T-helper 2 cell treated with Interferon-gamma antibody and Interleukin-4, amounts not matched to agents 100 ng/mL and 5 ng/mL, for 36 hours (primary cell): ENCODE results near the gene RAPGEF1. TPM values are rescaled to one million over a fixed set of nuclear protein-coding genes. Genes with fewer than 3 reads are reported as not detected.
"Not testable (repeated sequence)": the region's sequence is repeated elsewhere in the genome, so short reads cannot be mapped to it uniquely, and the experiment has no call there.

Experiments
- intact Hi-C: fragments of 100-400 bp; cut with micrococcal nuclease; formaldehyde crosslinking; loops from one replicate; pipeline ENCODE4 v1.15.1; 2023
- total RNA-seq: library from RNA; stranded (reverse); gene quantifications from 2 replicates; pipeline ENCODE4 v1.2.3, GENCODE V29; 2022

The RAPGEF1 gene
- total RNA-seq, 1 donor from 2014 or later: 131 TPM

DNA sequence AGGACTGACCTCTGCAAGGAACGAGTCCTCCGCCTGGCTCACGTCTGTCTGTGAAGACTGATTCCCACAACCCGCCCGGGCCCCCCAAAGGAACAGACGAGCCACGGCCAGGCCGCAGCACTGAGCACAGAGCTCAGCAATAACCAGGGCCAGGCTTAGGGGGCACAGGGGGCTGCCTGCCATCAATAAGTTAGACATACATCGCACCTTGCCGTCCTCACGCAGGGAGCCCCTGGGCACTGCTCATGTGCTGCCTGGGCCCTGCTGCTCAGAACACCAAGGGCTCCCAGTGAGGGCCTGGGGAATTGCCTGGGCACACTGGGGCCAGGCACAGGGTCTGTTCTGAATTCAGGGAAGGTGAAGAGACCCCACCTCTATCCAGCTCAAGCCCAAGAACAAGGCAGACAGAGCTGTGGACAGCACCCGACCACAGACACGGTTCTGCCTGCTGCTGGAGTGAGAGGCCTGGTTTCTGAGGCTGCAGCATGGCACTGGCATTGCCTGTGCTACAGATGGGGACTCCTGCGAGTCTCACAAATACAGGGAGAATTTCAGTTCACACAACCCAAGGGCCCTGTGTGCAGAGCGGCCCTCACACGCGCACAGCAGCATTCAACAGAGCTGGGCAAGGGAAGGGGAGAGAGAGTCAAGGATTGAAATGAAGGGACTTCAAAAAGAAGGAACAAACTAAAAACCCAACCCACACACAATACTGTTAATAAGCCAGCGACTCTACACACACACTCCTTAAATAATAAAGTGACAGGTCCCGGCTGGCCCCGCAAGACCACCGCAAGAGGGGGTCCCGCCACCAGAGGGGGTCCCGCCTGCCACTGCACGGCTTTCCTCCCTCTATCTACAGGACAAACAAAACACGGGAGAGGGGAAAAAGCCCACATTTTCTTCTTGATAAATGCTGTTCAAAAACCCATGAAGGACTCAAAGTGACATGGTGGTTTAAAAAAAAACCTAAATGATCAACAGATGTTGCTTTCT, 162.6 kb downstream of the RAPGEF1 start:
- intact Hi-C loops: no loop called here

DNA sequence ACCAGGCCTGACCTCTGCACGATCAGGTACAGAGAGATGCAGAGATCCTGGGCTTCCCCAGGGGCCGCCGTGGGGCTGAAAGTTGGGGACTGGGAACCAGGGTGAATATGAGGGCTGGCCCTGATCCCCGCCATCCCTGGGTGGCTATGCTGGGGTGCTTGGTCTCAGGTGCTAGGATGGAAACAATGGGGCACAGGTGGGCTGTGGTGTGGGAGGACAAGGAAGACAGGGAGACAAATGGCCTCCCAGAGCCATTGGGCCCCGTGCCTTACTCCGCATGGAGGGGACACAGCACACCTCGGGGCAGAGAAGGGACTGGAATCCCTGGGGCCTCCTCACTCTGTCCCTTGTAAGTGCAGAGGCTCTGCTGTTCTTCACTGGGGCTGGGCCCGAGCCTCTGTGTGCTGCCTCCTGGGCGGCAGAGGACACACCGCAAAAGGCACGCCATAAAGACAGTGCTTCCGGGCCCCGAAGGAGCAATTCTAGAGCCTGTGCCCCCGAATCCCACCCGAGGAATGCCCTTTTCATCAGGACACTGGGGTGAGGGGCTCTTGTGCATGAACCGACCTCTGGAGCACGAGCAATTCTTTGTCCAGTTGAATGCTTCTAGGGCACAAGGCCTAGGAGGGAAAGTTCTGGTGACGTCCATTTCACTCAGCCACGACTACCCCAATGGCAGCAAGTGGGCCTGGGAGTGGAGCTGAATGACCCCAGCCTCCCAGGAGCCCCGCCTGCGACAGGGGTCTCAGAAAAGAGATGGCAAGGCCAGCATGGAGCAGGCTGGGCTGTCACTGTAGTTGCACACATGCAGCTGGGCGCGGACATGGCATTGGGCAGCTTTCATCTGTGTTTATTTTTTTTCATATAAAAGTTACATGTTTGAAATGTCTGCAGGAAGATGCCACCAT, 163.7 kb downstream of the RAPGEF1 start:
- intact Hi-C loops: no loop called here

DNA sequence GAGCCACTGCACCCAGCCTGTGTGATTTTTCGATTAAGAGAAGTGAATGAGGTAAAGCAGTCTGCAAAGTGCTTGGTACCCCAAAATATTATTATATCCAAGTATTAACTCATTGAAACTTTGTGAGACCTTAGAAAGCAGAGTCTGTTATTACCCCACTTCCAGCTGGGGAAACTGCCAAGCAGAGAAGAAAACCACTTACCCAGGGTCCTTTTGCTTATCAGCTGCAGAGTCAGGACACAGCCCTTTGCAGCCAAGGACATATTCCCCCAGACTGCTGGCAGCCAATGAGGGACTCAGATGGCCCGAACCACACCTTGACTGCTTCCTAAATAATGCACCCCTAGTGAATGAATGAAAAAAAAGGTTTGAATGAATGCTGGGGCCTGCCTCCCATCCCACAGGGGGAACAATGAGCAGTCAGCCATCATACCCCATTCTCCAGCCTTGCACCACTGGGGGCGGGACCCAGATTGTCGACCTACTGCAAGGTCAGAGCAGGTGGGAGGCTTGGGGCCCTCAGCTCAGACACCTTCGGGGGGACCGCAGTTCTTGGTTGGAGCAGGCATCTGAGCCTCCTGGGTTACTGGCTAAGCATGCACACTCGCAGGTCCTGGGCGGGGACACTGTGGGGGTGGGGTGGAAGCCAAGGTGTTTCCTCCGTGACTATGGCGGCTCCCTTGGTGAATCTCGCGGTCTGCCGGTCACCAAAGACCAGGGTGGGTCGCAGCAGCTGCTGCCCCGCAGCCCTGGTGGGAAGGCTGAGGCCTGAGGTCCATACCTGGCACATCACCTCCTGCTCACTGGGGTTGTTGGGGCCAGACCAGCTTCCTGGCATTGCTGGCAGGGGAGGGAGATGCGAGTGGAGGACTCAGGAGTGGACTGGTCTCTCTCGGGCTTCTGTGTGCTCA, 164.9 kb downstream of the RAPGEF1 start:
- intact Hi-C loops: no loop called here

DNA sequence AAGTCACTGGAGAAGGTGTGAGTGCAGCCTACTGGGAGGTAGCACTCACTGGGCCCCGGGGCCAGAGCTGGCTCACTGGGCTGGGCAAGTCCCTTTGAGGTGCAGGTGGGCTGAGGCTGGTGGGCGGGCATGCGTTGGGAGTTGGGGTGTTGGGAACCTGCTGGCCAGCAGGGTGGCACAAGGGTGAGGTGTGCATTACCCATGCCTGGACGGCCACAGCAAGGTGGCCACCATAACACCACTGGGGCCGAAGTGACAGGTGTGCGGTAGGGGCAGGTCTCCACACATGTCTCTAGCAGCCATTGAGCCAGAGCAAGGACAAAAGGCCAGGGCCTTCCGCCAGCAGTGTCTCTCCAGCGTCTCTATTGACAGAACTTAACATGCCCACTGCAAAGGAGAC, 172.0 kb downstream of the RAPGEF1 start:
- intact Hi-C loops: no loop called here

DNA sequence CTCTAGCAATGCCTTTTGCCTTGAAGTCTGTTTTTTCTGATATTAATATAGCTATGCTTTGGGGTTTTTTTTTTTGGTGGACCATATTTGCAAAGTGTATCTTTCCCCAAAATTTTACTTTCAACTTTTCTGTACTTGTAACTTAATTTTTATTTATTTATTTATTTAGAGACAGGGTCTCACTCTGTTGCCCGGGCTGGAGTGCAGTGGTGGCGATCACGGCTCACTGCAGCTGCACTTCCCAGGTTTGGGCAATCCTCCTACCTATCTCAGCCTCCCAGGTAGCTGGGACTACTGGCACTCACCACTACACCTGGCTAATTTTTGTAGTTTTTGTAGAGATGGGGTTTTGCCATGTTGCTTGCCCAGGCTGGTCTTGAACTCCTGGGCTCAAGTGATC, 173.7 kb downstream of the RAPGEF1 start:
- intact Hi-C loops: no loop called here

DNA sequence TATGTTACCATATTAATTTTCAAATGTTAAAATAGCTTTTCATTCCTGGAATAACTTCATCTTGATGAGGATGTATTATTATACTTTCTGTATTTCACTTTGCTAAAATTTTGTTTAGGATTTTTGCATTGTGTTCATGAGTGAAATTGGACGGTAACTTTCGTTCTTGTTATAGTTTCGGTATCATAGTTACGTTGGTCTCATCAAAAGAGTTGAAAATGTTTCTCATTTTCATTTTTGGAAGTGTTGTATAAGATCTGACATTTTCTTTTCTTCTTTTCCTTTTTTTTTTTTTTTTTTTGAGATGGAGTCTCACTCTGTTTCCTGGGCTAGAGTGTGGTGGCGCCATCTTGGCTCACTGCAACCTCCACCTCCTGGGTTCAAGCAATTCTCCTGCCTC, 174.5 kb downstream of the RAPGEF1 start:
- intact Hi-C loops: no loop called here

DNA sequence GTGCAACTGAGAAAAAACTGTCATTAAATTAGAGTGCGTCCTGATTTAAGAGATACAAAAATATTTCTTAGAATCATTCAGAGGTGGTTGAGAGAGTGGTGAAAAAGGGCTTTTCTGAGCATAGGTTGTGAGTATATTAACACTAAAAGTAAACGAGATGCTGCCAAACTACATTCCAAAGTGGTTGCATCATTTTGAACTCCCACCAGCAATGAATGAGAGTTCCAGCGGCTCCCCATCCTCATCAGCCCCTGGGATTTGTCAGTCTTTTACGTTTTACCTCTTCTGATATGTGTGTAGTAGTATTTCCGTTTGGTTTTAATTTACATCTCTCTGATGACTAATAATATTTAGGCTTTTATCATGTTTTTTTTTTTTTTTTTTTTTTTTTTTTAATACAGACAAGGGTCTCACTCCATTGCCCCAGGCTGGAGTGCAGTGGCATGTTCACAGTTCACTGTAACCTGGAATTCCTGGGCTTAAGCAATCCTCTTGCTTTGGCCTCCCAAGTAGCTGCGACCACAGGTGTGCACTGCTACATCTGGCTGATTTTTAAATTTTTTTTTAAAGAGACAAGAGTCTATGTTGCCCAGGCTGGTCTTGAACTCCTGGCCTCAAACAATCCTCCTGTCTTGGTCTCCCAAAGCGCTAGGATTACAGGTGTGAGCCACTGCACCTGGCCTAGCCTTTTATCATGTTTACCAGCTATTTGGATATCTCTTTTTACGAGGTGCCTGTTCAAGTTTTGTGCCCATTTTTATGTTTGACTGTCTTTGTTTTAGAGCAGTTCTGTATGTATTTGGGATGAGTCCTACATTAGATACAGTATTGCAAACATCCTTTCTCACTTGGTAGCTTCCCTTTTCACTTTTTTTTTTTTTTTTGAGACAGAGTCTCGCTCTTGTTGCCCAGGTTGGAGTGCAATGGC, 177.6 kb downstream of the RAPGEF1 start:
- intact Hi-C loops: no loop called here

DNA sequence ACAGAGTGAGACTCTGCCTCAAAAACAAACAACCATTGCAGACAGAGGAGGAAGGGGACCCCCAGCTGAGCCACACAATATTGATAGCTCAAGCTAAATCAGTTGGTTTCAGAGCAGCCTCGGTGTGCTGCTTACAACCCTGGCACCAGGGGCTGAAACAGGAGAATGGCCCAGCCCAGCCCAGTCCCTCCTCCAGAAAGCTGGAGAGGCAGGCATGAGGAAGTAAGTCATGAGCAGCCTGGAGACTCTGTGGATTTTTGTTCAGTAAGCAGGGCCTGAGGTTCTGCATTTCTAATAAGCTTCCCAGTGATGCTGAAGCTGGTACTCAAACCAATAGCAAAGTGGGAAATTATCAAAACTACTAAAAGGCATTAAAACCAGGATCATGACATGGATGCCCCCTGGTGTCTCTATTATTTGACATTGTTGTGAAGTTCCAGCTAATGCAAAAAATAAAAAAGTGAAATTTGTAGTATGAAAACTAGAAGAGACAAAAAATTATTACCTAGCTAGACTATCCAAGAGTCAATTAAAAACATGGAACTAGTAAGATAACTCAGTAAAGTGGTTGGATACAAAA, 180.4 kb downstream of the RAPGEF1 start:
- intact Hi-C loops: no loop called here

DNA sequence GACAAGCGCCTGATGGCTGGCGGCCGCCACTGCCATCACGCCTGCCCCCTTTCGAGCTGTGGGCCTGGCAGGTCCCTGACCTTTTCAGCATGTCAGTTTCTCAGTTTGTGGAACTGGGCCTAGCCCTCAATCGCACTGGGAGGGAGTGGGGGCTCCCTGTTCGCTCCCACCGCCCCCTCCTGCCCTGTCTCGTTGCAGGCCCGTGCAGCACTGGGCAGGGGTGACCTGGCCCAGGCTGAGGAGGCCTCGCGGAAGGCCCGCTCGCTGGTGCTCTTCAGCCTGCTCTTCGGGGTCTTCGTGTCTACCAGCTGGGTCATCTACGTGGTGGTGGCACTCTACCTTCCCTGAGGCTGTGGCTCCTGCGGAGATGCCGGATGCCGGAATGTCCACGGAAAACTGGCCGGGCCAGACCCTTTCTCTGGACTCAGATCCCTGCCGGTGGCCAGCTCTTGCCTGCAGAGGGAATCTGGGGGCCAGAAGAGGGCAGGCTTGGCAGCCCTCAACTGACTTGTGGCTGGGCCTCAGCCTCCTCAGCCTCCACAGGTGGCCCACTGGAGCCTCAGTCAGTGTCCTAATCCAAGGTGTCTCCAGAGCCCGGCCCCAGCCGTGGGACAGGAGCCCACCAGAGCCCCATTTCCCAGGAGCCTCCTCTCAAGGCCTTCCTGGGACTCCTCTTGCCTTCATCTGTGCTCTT, 181.9 kb downstream of the RAPGEF1 start:
- intact Hi-C loops: no loop called here

DNA sequence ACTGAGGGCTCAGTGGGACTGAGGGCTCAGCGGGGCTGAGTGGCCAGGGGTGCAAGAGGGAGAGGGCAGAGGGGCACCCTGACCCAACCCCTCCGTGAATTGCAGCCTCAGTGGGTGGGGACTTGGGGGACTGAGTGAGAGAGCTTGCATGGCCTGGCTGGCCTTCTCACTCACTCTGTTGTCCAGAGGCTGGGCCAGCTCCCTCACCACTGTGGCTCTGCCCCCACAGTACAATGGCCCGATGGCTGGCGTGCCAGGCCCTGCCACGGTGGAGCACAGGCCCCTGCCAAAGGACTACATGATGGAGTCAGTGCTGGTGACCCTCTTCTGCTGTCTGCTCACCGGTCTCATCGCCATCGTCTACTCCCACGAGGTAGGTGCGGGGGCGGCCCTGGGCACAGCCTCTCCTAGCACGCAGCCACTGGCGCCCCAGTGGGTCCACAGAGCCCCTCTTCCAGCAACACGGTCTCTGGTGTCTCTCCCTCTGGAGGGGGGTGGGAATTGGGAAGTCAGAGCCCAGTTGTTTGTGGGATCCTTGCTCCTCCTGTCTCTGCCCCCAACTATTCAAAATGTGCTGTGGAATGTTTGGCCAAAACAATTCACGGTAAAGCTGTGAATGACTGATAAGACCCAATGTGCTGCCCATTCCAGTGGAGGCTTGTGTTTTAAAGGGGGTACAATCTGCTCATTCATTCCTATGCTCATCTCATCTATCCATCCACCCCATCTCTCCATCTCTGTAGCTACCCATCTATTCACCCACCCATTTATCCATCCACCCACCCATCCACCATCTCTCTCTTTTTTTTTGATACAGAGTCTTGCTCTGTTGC, 183.8 kb downstream of the RAPGEF1 start:
- intact Hi-C loops: no loop called here

DNA sequence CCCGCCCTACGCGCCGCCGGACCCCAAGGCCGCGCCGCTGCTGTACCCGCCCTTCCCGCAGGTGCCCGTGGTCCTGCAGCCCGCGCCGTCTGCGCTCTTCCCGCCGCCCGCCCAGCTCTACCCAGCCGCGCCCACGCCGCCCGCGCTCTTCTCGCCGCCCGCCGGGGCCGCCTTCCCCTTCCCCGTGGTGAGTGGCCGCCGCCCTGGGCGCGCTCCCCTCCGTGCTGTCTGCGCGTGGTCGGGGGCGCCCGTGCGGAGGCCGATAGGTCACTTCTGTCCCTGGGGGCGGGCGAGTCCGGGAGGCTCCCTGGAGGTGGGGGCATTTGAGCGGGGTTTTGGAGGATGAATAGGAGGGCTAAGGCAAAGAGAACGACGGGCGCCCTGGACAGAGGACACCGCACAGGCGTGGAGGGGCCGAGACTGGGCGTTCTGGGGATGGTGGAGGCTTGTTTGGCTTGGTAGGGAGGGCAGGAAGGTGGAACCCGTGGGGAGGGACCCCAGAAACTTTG, 185.0 kb downstream of the RAPGEF1 start:
- intact Hi-C loops: no loop called here

DNA sequence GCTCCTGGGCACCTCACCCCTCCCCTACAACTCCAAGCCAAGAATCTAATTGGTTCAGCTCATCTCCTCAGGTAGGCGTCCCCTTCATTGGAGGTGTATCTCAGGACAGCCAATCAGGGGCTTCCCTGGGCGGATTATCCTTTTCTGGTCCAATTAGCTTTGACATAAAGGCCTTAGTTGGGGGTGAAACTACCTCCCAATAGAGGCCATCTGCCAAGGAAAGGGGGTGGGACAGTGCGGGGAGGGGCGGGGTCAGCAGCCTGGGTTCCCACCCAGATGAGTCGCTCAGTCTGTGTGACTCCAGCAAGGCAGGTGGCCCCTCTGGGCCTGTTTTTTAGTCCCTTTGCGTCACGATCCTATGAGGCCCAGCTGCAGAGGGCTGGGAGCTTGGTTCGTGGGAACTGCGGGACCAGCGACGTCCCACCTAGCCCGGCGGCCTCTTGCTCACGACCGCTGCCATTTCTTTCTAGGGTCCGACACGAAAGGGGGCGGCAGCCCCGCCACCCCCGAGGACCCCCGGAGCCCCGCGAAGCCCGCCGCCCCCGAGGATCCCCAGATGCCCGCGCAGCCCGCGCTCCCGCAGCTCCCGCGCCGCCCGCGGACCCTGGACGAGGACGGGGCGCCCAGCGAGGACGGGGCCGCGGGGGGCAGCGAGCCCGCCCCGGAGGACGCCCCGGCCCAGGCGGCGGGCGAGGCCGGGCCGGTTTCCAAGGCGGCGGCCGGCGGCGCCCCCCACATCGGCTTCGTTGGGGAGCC, 185.6 kb downstream of the RAPGEF1 start:
- intact Hi-C loops: no loop called here

DNA sequence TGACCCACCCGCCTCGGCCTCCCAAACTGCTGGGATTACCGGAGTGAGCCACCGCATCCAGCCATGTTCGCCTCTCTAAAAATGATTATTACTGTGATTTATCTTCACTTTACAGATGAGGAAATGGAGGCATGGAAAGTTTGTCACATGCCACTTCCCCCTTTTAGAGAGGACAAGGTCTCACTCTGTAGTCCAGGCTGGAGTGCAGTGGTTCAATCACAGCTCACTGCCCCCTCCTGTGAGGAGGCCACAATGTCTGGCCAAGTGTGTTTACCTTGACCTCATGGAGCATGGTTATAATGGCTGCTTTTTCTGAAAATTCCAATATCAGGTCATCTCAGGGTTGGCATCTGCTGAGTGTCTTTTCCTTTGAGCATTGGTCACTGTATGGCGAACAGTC, 187.8 kb downstream of the RAPGEF1 start:
- intact Hi-C loops: no loop called here

DNA sequence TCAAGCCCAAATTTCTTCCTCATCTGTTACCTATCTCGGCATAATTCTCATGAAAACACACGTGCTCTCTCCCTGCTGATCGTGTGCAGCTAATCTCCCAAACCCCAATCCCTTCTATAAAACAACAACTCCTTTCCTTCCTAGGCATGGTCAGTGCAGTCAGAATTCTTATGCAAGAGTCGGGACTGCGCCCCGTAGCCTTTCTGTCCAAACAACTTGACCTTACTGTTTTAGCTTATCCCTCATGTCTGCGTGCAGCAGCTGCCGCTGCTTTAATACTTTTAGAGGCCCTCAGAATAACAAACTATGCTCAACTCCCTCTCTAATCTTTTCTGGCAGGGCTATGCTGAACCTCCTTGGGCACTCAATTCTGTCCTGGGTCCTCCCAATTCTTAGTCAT, 189.4 kb downstream of the RAPGEF1 start:
- intact Hi-C loops: not testable (repeated sequence)

DNA sequence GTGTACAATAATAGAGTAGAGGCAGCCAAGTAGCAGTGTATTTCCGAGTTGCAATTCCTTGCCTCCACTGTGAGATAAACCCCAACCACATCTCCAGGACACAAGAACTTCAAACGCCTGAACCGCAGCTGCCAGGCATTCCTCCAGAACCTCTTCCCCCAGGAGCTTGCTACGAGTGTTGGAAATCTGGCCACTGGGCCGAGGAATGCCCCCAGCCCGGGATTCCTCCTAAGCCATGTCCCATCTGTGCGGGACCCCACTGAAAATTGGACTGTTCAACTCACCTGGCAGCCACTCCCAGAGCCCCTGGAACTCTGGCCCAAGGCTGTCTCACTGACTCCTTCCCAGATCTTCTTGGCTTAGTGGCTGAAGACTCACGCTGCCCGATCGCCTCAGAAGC, 190.7 kb downstream of the RAPGEF1 start:
- intact Hi-C loops: not testable (repeated sequence)

DNA sequence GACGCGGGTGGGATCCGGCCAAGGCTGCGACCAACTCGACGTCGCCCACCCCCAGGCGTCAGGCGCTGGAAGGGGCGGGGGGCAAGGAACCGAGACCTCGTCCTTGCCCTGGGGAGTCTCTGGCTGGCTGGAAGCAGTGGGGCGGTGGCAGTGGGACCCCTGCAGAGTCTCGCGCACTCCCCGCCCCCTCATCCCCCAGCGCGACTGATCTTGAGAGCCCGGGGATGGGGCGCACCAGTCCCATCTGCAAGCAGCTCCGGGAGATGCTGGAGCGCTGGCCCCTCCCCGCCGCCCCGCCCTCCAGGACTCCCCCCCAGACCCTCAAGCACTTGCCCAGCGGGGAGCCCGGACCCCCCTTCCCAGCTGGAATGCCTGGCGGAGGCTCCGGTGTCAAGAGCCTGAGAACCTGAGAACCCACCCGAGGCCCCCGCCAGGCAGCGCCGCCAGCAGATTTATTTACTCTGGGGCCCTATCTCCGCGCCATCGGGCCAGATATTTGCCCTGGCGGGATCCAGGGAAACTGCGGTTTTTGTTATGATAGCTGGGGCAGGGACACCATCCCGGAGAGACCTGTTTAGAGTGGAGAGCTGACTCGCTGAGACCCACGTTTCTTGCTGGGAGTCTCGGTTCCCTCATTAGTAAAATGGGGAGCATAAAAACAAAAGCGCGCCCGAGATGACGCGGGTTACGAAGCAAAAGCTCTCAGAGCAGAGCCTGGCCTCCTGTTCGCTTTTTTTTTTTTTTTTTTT, 193.4 kb downstream of the RAPGEF1 start:
- intact Hi-C loops: no loop called here
